ENCODE measurements around the gene CYP19A1.
A peak's percentile ranks its signal among the peaks of the same experiment; 100 is the strongest.

Gene CYP19A1

DNA sequence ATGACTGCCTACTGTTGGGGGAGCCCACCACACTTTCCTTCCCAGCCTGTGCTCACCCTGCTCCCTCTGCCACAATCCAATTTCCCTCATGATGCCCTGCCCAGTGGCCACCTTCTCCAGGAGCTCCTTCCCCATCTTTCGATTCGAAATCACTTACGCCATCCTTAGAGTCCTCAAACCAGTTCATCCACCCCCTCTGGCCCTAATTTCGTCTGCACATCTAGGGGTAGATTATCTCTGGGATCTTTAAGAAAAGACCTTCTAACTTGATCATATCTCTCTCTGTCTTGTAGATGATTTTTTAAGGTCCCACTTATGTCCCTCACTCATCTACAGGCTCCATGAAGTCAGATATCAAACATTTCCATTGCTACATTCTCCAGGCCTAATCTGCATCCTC lies 17.1 kb downstream of the CYP19A1 start (continued):
- TF ChIP-seq ZNF394 (tag by site-specific recombination; IDR thresholded peaks at IDR 0.05; ENCODE audit: borderline replicate concordance) (no peak), ZFP3 (tag by site-specific recombination; IDR thresholded peaks at IDR 0.05; ENCODE audit: low read depth) (no peak), ZNF600 (tag by site-specific recombination; IDR thresholded peaks at IDR 0.05) (no peak), ZNF548 (tag by site-specific recombination; IDR thresholded peaks at IDR 0.05) (no peak), ZNF707 (tag by site-specific recombination; IDR thresholded peaks at IDR 0.05) (no peak), ZNF292 (tag by site-specific recombination; IDR thresholded peaks at IDR 0.05; ENCODE audit: borderline replicate concordance, low read depth) (no peak), ZNF677 (tag by site-specific recombination; IDR thresholded peaks at IDR 0.05) (no peak)

DNA sequence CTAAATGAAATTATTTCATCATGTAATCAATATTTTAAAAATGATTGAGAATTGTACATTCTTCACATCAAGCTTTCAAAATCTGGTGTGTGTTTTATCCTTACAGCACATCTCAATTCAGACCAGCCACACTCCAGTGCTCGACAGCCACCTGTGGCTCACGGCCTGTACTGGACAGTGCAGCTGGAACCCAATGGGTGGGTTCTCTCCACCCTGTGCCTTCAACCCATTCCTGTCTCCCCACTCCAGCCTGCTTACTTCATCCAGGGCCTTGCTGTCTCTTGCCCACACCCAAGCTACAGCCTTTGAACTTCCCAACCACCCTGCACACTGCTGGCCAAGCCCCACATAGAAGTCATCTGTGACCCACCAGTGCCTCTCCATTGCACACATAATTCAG lies 17.6 kb downstream of the CYP19A1 start:
- TF ChIP-seq, protein P1, sequence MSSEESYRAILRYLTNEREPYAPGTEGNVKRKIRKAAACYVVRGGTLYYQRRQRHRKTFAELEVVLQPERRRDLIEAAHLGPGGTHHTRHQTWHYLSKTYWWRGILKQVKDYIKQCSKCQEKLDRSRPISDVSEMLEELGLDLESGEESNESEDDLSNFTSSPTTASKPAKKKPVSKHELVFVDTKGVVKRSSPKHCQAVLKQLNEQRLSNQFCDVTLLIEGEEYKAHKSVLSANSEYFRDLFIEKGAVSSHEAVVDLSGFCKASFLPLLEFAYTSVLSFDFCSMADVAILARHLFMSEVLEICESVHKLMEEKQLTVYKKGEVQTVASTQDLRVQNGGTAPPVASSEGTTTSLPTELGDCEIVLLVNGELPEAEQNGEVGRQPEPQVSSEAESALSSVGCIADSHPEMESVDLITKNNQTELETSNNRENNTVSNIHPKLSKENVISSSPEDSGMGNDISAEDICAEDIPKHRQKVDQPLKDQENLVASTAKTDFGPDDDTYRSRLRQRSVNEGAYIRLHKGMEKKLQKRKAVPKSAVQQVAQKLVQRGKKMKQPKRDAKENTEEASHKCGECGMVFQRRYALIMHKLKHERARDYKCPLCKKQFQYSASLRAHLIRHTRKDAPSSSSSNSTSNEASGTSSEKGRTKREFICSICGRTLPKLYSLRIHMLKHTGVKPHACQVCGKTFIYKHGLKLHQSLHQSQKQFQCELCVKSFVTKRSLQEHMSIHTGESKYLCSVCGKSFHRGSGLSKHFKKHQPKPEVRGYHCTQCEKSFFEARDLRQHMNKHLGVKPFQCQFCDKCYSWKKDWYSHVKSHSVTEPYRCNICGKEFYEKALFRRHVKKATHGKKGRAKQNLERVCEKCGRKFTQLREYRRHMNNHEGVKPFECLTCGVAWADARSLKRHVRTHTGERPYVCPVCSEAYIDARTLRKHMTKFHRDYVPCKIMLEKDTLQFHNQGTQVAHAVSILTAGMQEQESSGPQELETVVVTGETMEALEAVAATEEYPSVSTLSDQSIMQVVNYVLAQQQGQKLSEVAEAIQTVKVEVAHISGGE (tag by site-specific recombination; conservative IDR thresholded peaks at IDR 0.05; ENCODE audit: low read depth) = no peak
- no peak for TF ChIP-seq YY1 (tag by site-specific recombination; IDR thresholded peaks at IDR 0.05)
- no peak for TF ChIP-seq ZEB2 (tag by site-specific recombination; IDR thresholded peaks at IDR 0.05)
- no peak for TF ChIP-seq MZF1 (tag by site-specific recombination; IDR thresholded peaks at IDR 0.05; ENCODE audit: borderline replicate concordance)
- no peak for TF ChIP-seq ZNF132 (tag by site-specific recombination; IDR thresholded peaks at IDR 0.05; ENCODE audit: borderline replicate concordance)
- peak; percentile 58 for TF ChIP-seq SCRT2 (tag by site-specific recombination; IDR thresholded peaks at IDR 0.05)
- TF ChIP-seq HOXD13 (CRISPR knock-in tag; IDR thresholded peaks at IDR 0.05; ENCODE audit: borderline replicate concordance) = no peak
- no peak for TF ChIP-seq ZNF530 (tag by site-specific recombination; IDR thresholded peaks at IDR 0.05; ENCODE audit: low read depth)
- ChIA-PET POLR2A (no interaction called here), CTCF (interaction anchor here (1.3 kb wide), 1 partner anchor 18 kb away, joined by 4 read pairs; the partner anchor contains the start of gene CYP19A1)
- no peak overlapping the region for H3K27ac ChIP-seq (ENCODE audit: extremely low read depth, low read depth, low read length)
- no peak overlapping the region for H3K4me3 ChIP-seq (ENCODE audit: low read depth, low read length)
- no peaks in the 10 kb centered on the region for H3K36me3 ChIP-seq (ENCODE audit: control insufficient read depth in 2 of 2, insufficient read depth in 1 of 2, low read length in 2 of 2)
- H3K4me1 ChIP-seq (ENCODE audit: control insufficient read depth, insufficient read depth, low read length) = no peaks in the 10 kb centered on the region
- H3K9me3 ChIP-seq (ENCODE audit: control insufficient read depth, insufficient read depth, low read depth, low read length) = no peaks in the 10 kb centered on the region

DNA sequence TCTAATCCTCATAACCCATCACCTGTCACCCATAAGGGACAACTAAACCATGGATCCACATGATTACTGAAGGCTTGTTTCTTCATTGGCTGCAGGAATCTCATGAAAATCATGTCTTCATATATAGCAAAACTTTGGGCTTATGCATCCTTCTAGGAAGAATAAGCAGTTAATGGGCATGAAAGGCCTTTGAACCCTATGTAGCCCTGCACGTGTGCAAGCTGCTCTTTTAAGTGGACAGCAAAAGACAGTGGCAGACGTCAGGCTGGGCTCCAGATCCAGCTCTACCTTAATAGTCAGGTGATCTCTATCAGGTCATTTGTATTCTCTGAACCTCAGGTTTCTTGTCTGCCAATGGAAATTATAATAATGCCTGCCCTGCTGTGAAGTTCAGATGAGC lies 18.9 kb downstream of the CYP19A1 start:
- ChIA-PET CTCF (interaction anchor here (0.7 kb wide), 1 partner anchor 90 kb away, joined by 3 read pairs; no protein-coding TSS in a partner anchor), POLR2A (no interaction called here)
- no peak overlapping the region for H3K4me3 ChIP-seq (ENCODE audit: low read depth, low read length)
- no peaks in the 10 kb centered on the region for H3K9me3 ChIP-seq (ENCODE audit: control insufficient read depth, insufficient read depth, low read depth, low read length)
- H3K27ac ChIP-seq (ENCODE audit: extremely low read depth, low read depth, low read length) = no peak overlapping the region
- H3K36me3 ChIP-seq (ENCODE audit: control insufficient read depth in 2 of 2, insufficient read depth in 1 of 2, low read length in 2 of 2) = no peaks in the 10 kb centered on the region
- TF ChIP-seq ZNF558 (tag by site-specific recombination; IDR thresholded peaks at IDR 0.05) = no peak
- TF ChIP-seq ZNF747 (tag by site-specific recombination; IDR thresholded peaks at IDR 0.05) = no peak
- TF ChIP-seq HOXD13 (CRISPR knock-in tag; IDR thresholded peaks at IDR 0.05; ENCODE audit: borderline replicate concordance) = no peak
- TF ChIP-seq ZNF391 (tag by site-specific recombination; IDR thresholded peaks at IDR 0.05; ENCODE audit: borderline replicate concordance, low read depth) = no peak
- no peak for TF ChIP-seq ZBTB20 (tag by site-specific recombination; IDR thresholded peaks at IDR 0.05)
- H3K4me1 ChIP-seq (ENCODE audit: control insufficient read depth, insufficient read depth, low read length) = no peaks in the 10 kb centered on the region
